OCI-LY1 (cell line): Measurements from ENCODE around the gene IGF1R.

Source experiments
- EZH2 ChIP-seq: fragments of 200-600 bp; sonication (generic), shearing (Covaris generic); IDR thresholded peaks from 2 replicates; pipeline ENCODE4 v1.8.0; 2017; ENCODE audit warnings: borderline replicate concordance, mixed run types, mild to moderate bottlenecking, antibody characterized with exemption, low read length, moderate library complexity, mixed read lengths
- TF ChIP-seq, protein P1 (sequence below): fragments of 200-600 bp; sonication (generic), shearing (Covaris generic); IDR thresholded peaks from 2 replicates; pipeline ENCODE4 v1.5.1; 2017; ENCODE audit warnings: mild to moderate bottlenecking, antibody characterized with exemption, low read length, moderate library complexity, mixed read lengths

DNA sequence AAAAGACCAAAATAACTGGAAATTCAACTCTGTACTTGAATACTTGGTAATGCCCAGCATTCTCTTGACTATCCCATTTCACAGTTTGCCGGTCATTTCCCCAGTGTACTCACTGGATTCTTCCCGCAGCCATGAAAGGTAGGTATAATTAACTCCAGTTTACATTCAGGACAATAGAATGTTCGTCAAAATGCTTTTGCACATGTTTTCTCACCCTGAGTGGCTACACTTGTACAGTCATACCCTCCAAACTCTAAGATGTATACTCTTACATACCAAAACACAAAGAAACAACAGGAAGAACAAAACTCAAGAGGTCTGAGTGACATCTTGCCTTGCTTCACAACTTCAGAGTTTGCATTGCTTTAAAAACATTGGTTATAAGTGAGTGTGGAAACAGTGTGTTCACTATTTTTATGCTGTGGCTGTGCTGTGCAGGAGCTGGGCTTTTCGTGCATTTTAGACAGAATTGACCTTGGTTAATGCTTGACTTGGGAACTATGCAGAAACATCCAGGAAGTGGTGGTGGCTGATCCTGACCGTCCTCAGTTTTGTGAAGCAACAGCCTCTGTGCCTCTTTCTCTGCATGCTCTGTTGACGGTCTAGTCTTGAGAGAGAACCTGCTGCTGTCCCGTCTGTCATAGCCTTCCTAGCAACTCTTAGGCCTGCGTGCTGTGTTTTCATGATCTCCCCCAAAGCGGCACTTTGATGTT lies 90.5 kb downstream of the IGF1R start:
- TF ChIP-seq, protein P1, sequence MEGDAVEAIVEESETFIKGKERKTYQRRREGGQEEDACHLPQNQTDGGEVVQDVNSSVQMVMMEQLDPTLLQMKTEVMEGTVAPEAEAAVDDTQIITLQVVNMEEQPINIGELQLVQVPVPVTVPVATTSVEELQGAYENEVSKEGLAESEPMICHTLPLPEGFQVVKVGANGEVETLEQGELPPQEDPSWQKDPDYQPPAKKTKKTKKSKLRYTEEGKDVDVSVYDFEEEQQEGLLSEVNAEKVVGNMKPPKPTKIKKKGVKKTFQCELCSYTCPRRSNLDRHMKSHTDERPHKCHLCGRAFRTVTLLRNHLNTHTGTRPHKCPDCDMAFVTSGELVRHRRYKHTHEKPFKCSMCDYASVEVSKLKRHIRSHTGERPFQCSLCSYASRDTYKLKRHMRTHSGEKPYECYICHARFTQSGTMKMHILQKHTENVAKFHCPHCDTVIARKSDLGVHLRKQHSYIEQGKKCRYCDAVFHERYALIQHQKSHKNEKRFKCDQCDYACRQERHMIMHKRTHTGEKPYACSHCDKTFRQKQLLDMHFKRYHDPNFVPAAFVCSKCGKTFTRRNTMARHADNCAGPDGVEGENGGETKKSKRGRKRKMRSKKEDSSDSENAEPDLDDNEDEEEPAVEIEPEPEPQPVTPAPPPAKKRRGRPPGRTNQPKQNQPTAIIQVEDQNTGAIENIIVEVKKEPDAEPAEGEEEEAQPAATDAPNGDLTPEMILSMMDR, result no peak
- no peak for TF ChIP-seq EZH2
